IMR-90 (cell line): ENCODE results near the gene GPRIN2. TPM values are rescaled to one million over a fixed set of nuclear protein-coding genes. Genes with fewer than 3 reads are reported as not detected.

ENCODE experiments used
- ATAC-seq: fragments of 200-7000 bp; cut with Tn5 transposase; 2 replicates; pipeline ENCODE4 v1.9.1; 2020; ENCODE audit warnings: low read depth, mild to moderate bottlenecking, moderate library complexity
- BruUV-seq: library from RNA; stranded (reverse); fragments of 400-500 nt; replicated peaks from 2 replicates; lab custom pipeline; 2021; lab: Mats Ljungman, UMichigan
- CTCF ChIA-PET: fragments of 300-600 bp; formaldehyde crosslinking; extraction: SDS; loops from one replicate; lab custom pipeline; 2021; ENCODE audit warnings: antibody characterized with exemption; lab: Yijun Ruan, JAX
- POLR2A ChIA-PET: fragments of 300-600 bp; sonication (Branson Sonifier 250); formaldehyde crosslinking; loops from one replicate; lab custom pipeline; 2022; ENCODE audit warnings: antibody characterized with exemption; ENCODE audit not compliant: unreplicated experiment; lab: Charles Lee
- DNase-seq: peaks from one replicate; pipeline ENCODE4 v3.0.0; 2013
- H2AFZ ChIP-seq: replicated peaks from 2 replicates; pipeline ENCODE3; 2013; ENCODE audit warnings: low read length, mild to moderate bottlenecking; ENCODE audit not compliant: poor library complexity
- H2AK5ac ChIP-seq: 2 replicates; pipeline ENCODE4 v1.6.1; 2013; ENCODE audit warnings: low read depth, low read length, inconsistent platforms
- H2AK9ac ChIP-seq: replicated peaks from 2 replicates; pipeline ENCODE3; 2013; ENCODE audit warnings: mild to moderate bottlenecking, low read depth, low read length, moderate library complexity; ENCODE audit not compliant: poor library complexity
- H2BK120ac ChIP-seq: 2 replicates; pipeline ENCODE4 v1.6.1; 2013; ENCODE audit warnings: low read depth, low read length, inconsistent platforms
- H2BK15ac ChIP-seq: 3 replicates; pipeline ENCODE4 v1.6.1; 2013; ENCODE audit warnings: low read depth, low read length, inconsistent platforms
- H2BK20ac ChIP-seq: 2 replicates; pipeline ENCODE4 v1.6.1; 2013; ENCODE audit warnings: low read depth, mild to moderate bottlenecking, inconsistent platforms, low read length, moderate library complexity
- H2BK5ac ChIP-seq: 2 replicates; pipeline ENCODE4 v1.6.1; 2013; ENCODE audit warnings: mild to moderate bottlenecking, low read depth, low read length, inconsistent platforms; ENCODE audit not compliant: poor library complexity, severe bottlenecking
- H3K14ac ChIP-seq: replicated peaks from 2 replicates; pipeline ENCODE4 v1.6.1; 2013; ENCODE audit warnings: low read depth, low read length, inconsistent platforms
- H3K18ac ChIP-seq: 2 replicates; pipeline ENCODE4 v1.6.1; 2013; ENCODE audit warnings: low read depth, low read length, control low read depth
- H3K23ac ChIP-seq: 2 replicates; pipeline ENCODE4 v1.6.1; 2013; ENCODE audit warnings: low read depth, low read length, inconsistent platforms
- H3K27ac ChIP-seq: 2 replicates; pipeline ENCODE4 v1.5.1; 2013; ENCODE audit warnings: mild to moderate bottlenecking, control low read depth, low read length; ENCODE audit not compliant: insufficient read depth
- H3K27me3 ChIP-seq: 2 replicates; pipeline ENCODE4 v1.6.1; 2013; ENCODE audit warnings: low read length; ENCODE audit not compliant: control insufficient read depth, insufficient read depth
- H3K36me3 ChIP-seq: 2 replicates; pipeline ENCODE4 v1.6.1; 2013; ENCODE audit warnings: low read length, mixed read lengths; ENCODE audit not compliant: control insufficient read depth, insufficient read depth
- H3K4ac ChIP-seq: 2 replicates; pipeline ENCODE4 v1.6.1; 2013; ENCODE audit warnings: low read depth, low read length, inconsistent platforms
- H3K4me1 ChIP-seq: 2 replicates; pipeline ENCODE4 v1.6.1; 2013; ENCODE audit warnings: low read length, mixed read lengths; ENCODE audit not compliant: control insufficient read depth, insufficient read depth
- H3K4me2 ChIP-seq: 2 replicates; pipeline ENCODE4 v1.6.1; 2013; ENCODE audit warnings: low read depth, mild to moderate bottlenecking, control low read depth, low read length, moderate library complexity
- H3K4me3 ChIP-seq: 2 replicates; pipeline ENCODE4 v1.5.1; 2013; ENCODE audit warnings: low read depth, mild to moderate bottlenecking, control low read depth, low read length, moderate library complexity; ENCODE audit not compliant: insufficient read depth
- H3K56ac ChIP-seq: 2 replicates; pipeline ENCODE4 v1.6.1; 2013; ENCODE audit warnings: low read length, inconsistent platforms; ENCODE audit not compliant: insufficient read depth; ENCODE audit errors: extremely low read depth
- H3K79me1 ChIP-seq, 2 experiments: 2 replicates each; pipeline ENCODE4 v1.6.1; 2013; ENCODE audit warnings: low read length in 2 of 2, inconsistent platforms in 1 of 2, low read depth in 1 of 2
- H3K9ac ChIP-seq: 2 replicates; pipeline ENCODE4 v1.6.1; 2013; ENCODE audit warnings: low read depth, low read length, control low read depth
- H3K9me1 ChIP-seq: 2 replicates; pipeline ENCODE4 v1.6.1; 2013; ENCODE audit warnings: low read length, inconsistent platforms; ENCODE audit not compliant: insufficient read depth
- H3K9me3 ChIP-seq: 2 replicates; pipeline ENCODE4 v1.6.1; 2013; ENCODE audit warnings: low read length; ENCODE audit not compliant: control insufficient read depth, insufficient read depth
- H4K20me1 ChIP-seq: 2 replicates; pipeline ENCODE4 v1.6.1; 2013; ENCODE audit warnings: low read length, inconsistent platforms; ENCODE audit not compliant: insufficient read depth
- H4K5ac ChIP-seq: 2 replicates; pipeline ENCODE4 v1.6.1; 2013; ENCODE audit warnings: mild to moderate bottlenecking, low read depth, low read length, control low read depth
- H4K8ac ChIP-seq, 2 experiments: 2 replicates each; pipeline ENCODE4 v1.6.1; 2013; ENCODE audit warnings: low read depth in 2 of 2, low read length in 2 of 2, control low read depth in 1 of 2, inconsistent platforms in 1 of 2
- H4K91ac ChIP-seq: 2 replicates; pipeline ENCODE4 v1.6.1; 2013; ENCODE audit warnings: low read depth, low read length, inconsistent platforms; ENCODE audit not compliant: insufficient read depth
- BHLHE40 ChIP-seq: fragments of 150-350 bp; IDR thresholded peaks from 2 replicates; pipeline ENCODE4 v1.6.1; 2016; ENCODE audit warnings: mild to moderate bottlenecking, low read depth, low read length
- MAZ ChIP-seq: IDR thresholded peaks from 2 replicates; pipeline ENCODE4 v1.6.1; 2012; ENCODE audit warnings: low read depth, mild to moderate bottlenecking, low read length, improper control_type of control experiment, moderate library complexity, borderline replicate concordance
- POLR2A ChIP-seq: IDR thresholded peaks from 2 replicates; pipeline ENCODE4 v1.6.1; 2012; ENCODE audit warnings: mild to moderate bottlenecking, low read depth, low read length
- RAD21 ChIP-seq: IDR thresholded peaks from 2 replicates; pipeline ENCODE4 v1.6.1; 2012; ENCODE audit warnings: low read length, improper control_type of control experiment
- RCOR1 ChIP-seq: IDR thresholded peaks from 2 replicates; pipeline ENCODE4 v1.6.1; 2012; ENCODE audit warnings: mild to moderate bottlenecking, low read length, improper control_type of control experiment; ENCODE audit not compliant: insufficient replicate concordance
- RFX5 ChIP-seq: IDR thresholded peaks from 2 replicates; pipeline ENCODE4 v1.8.0; 2012; ENCODE audit warnings: low read depth, mild to moderate bottlenecking, low read length, moderate library complexity
- WGBS, 2 experiments: methylation state at CpG; one replicate each; pipeline versions ENCODE4 v1.1.5 to v1.1.7; 2013; ENCODE audit warnings: missing lambda C conversion rate in 2 of 2; ENCODE audit not compliant: insufficient read length in 1 of 2; ENCODE audit errors: extremely low coverage in 2 of 2; 5-methylcytosine and 5-hydroxymethylcytosine counted together
- dilution Hi-C: fragments of 300-500 bp; cut with HindIII; formaldehyde crosslinking; loops from one replicate; pipeline ENCODE4 v1.14.3; 2018; ENCODE audit warnings: low sequenced_read_pairs; ENCODE audit not compliant: unreplicated experiment
- in situ Hi-C: fragments of 300-500 bp; cut with MboI; formaldehyde crosslinking; loops from 3 replicates; pipeline ENCODE4 v1.14.3; 2019; ENCODE audit warnings: low sequenced_read_pairs, inconsistent platforms, mixed read lengths
- intact Hi-C: fragments of 100-400 bp; cut with micrococcal nuclease; formaldehyde crosslinking; loops from 2 replicates; pipeline ENCODE4 v1.10.0; 2022
- polyA plus RNA-seq, 3 experiments: library from polyadenylated mRNA; depleted of rRNA; stranded (reverse); fragments of >200 nt; gene quantifications; 2 replicates each; pipeline ENCODE4 v1.2.3, GENCODE V29; 2012; ENCODE audit warnings: low replicate concordance in 1 of 3
- total RNA-seq: library from RNA; depleted of rRNA; stranded (reverse); fragments of >200 nt; gene quantifications from 2 replicates; pipeline ENCODE4 v1.2.3, GENCODE V29; 2012

The GPRIN2 gene
- total and polyA plus RNA-seq, 2 of the 4 experiments (the other 2 are of a cell fraction) = under 0.01 TPM; not detected in 1

- CTCF ChIA-PET = no interaction called here
- no TSS peak for BruUV-seq
- Histone ChIP-seq H3K4me2 (no peak overlapping the region), H2BK20ac (no peak overlapping the region), H4K91ac (no peak overlapping the region), H2AK9ac (no peak overlapping the region), H3K4ac (no peak overlapping the region; the same call in 1 of the 2 replicates), H2AK5ac (no peak overlapping the region), H3K9me1 (peaks cover 9% of the 10 kb centered on the region; the same call in 1 of the 2 replicates), H2BK120ac (no peak overlapping the region), H3K14ac (no peak overlapping the region), H3K27me3 (peaks cover 6% of the 10 kb centered on the region), H3K79me1 (no peaks in the 10 kb centered on the region), H3K18ac (no peak overlapping the region), H2AFZ (peak overlapping the region; percentile 28), H4K8ac (no peak overlapping the region), H3K9ac (no peak overlapping the region), H3K56ac (no peak overlapping the region), H4K20me1 (no peaks in the 10 kb centered on the region), H3K4me1 (no peaks in the 10 kb centered on the region), H2BK5ac (no peak overlapping the region), H3K36me3 (no peaks in the 10 kb centered on the region), H4K5ac (no peak overlapping the region), H2BK15ac (no peak overlapping the region; the same call in 2 of the 3 replicates), H3K23ac (no peak overlapping the region), H3K9me3 (no peaks in the 10 kb centered on the region), H3K4me3 (no peak overlapping the region), H3K27ac (no peak overlapping the region)
- ATAC-seq (no peak), DNase-seq (no peak)
- TF ChIP-seq RCOR1 (no peak), RAD21 (no peak), RFX5 (no peak), POLR2A (no peak), MAZ (no peak), BHLHE40 (no peak)
- POLR2A ChIA-PET = no interaction called here
- intact Hi-C loops (no loop called here), dilution Hi-C loops (no loop called here), in situ Hi-C loops (loop anchor here (25.0 kb wide), 2 partner anchors 864 to 1561 kb away; partner anchors contain the start of gene DEPP1)
- 81% methylated on average over 6 of the region's 11 CpGs; no CpG with 5 or more reads in 1 of the 2 experiments for WGBS, 2 experiments
These were observed 8.6 kb downstream of the GPRIN2 start for GRCh38 chr10:46547541-46548497.
